Measurements from ENCODE around the gene POLD2.
"Not testable (repeated sequence)": the region's sequence is repeated elsewhere in the genome, so short reads cannot be mapped to it uniquely, and the experiment has no call there.

Gene POLD2

DNA sequence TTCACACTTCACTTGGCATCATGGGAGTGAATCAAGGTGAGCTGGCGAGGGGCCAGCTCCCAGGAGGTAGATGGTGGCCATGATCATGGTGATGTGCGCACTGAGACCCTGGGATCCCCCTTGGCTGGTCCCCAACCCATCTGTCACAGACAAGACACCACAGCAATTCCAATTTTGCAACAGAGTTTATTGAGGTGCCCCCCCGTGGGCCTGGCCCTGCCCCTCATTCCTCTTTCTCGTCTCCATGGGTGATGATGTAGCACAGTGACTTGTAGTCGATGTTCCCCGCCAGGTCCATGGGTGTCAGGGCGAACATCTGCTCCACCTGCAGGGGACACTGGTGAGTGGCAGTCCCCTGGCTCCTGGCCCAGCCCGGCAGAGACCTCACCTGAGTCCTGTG is 15.3 kb upstream of the POLD2 start:
- DNase-seq, result no peak

DNA sequence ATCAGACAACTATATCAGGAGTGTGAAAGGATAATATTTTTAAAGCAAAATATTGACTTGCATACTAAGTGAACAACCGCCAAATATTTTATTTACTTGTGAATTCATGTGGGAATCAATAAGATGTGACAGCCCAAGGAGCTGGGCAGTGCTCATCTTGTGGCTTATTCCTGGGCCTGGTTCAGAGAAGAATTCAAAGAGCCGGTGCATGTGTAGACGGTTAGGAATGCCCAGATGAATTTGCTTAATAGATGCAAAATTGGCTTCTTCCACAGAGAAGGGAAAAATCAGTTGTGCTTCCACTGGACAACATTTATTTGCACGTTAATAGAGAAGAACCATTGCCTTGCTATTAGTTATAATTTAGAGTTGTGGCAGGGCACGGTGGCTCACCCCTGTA is 13.4 kb upstream of the POLD2 start:
- DNase-seq, result no peak

DNA sequence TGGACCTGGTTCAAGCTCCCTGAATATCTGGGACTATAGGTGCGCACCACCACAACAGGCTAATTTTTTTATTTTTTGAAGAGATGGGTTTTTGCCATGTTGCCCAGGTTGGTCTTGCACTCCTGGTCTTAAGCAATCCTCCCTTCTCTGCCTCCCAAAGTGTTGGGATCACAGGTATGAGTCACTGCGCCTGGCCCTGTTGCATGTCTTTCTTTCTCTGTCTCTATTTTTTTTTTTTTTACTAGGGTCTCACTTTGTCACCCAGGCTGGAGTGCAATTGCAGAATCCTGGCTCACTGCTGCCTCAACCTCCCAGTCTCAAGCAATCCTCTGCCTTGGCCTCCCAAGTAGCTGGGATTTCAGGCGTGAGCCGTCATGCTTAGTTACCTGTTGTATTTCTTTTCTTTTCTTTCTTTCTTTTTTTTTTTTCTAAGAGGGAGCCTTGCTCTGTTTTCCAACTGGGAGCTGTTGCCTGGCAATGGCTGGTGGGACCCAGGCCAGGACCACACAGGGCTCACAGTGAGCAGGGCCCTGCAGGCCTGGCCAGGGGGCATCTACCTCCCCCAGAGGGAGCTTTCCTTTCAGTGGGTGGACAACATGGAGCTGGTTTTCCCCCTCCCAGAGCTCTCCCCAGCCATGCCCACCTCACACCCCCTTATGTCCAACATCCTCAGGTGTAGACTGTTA is 11.7 kb upstream of the POLD2 start:
- DNase-seq, result no peak

DNA sequence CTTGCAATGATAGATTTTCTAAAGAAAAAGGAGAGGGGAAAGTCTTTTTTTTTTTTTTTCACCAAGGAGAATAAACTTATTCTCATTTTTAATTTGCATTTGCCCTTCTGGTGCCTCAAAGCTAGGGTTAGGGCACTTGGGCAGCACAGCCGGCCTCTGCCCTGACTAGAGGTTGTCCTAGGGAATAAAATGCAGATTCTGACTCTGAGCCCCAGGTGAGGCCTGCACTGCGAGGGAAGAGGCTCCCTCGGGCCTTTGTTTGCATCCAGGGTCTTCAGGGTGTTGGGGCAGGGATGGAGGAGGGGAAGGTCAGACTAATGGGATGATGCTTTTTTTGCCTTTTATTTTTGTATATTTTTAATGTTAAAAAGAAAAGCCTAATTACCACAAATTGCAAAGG is 9.9 kb upstream of the POLD2 start:
- DNase-seq, result no peak

DNA sequence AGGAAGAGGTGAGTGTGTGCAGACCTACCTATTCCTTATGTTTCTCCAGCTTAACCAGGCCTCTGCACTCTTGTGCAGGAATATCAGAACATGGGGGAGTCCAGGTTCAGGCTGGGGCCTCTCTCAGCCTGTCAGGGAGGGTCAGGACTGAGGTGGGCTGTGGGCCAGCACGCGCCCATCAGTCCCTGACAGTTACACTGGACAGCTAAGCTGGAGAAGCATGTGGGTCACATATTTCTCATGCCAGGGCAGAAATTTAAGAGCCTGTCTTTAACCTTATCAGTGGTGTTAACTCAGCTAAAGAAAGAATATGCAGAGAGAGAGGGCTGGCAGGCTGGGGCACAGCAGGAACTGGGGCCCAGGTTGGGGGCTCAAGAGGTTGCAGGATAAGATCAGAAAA is 8.7 kb upstream of the POLD2 start:
- no peak for DNase-seq

DNA sequence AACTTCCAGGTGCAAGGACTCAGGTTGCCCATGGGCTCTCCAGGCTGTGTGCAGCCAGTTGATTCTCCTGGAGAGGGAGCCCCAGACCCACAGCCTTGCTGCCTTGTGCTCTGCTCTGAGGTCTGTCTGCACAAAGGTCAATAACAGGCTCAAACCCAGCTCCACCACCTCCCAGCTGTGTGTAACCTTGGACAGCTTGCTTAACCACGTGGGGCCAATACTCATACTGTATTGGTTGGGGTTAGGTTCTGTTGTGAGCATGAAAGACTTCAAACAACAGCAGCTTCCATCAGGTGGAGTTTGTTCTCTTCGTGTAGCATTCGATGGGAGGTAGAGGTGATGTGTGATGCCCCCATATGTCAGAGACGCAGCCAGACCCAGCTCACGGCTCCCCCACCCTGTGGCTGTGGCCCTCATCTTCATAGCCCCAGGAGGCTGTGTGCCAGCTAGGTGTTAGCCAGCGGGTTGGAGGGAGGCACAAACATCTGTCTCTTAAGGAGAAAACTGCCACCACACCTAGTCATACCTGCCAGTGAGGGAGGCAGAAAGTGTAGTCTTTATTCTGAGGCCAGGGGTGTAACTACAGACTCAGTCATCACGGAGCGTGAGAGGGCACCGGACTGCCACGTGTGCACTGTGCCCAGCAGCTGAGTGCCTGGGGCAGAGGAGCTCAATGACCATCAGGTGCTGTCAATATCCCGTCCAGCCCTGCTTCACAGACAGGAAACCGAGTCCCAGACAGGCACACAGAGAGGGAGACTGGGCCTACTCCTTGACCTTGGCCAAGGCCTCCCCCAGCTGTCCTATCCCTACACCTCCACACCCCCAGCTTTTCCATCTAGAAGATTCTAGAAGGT is 8.1 kb upstream of the POLD2 start:
- no peak for DNase-seq

DNA sequence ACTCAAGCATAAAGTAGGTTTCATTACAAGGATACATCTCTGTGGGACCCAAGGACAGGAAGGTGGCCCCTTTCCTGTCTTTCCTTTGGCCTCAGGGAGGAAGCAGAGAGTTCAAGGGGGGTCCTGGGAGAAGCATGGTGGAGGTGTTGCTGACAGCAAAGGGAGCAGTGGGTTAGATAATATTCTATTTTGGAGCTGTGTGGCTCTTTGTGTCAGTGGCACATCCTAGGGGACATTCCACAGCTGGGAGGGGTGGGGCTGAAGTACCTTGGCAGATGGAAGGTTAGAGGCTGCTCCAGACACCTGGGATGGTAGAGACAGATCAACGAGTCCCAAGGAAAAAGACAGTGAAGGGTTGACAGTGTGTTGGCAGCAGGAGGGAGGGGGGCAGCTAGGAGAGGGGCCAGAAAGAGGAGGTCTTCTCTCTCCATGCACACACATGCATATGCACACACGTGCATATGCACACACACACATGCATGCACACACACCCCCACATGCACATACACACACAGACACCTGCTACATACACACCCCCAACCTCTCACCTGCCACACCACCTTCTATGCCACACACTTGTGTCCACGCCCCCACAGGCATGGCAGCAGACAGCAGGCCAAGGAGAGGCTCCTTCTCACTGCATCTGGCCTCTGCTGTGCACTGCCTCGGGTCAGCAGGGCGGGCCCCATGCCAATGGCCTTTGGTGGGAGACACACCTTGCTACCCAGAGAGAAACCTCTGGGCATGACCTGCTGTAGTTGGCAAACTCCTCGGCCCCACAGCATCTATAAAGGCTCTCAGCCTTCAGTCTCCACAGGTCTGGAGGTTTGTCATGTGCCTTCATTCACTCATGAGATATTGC is 5.6 kb upstream of the POLD2 start:
- no peak for DNase-seq

DNA sequence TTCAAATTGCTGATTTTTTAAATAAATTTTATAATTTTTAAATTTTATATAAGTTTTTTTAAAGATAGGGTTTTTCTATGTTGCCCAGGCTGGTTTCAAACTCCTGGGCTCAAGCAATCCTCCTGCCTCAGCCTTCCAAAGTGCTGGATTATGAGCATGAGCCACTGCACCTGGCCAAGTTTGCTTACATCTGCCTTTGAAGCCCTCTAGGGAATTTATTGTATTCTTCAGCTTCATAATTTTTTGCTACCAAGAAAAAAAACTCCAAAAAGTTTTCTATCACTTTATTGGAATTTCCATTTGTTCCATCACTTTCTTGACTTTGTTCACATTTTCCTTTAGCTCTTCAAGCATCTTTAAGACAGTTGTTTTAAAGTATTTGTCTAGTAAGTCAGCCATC is 3.8 kb upstream of the POLD2 start:
- DNase-seq, result no peak

DNA sequence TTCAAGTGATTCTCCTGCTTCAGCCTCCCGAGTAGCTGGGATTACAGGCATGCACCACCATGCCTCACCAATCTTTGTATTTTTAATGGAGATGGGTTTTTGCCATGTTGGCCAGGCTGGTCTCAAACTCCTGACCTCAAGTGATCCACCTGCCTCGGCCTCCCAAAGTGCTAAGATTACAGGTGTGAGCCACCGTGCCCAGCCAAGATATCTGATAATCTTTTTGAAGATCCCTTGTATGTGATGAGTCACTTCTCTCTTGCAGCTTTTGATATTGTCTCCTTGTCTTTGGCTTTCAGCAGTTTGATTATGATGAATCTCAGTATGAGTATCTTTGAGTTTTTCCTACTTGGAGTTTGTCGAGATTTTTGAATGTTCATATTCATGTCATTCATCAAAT is 3.2 kb upstream of the POLD2 start:
- DNase-seq, result not testable (repeated sequence)

DNA sequence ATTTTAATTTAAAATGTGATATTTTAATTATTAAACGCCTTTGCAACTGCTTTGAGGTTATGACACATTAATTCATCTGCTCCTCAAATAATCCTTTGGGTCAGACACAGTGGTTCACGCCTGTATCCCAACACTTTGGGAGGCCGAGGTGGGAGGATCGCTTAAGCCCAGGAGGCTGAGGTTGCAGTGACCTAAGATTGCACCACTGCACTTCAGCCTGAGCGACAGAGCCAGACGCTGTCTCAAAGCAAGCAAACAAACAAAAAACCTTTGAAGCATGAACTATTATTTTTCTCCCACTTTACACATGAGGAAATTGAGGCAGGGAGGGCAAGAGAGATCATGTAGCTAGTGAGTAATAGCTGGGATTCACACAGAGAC is 1.5 kb upstream of the POLD2 start:
- DNase-seq, result no peak

DNA sequence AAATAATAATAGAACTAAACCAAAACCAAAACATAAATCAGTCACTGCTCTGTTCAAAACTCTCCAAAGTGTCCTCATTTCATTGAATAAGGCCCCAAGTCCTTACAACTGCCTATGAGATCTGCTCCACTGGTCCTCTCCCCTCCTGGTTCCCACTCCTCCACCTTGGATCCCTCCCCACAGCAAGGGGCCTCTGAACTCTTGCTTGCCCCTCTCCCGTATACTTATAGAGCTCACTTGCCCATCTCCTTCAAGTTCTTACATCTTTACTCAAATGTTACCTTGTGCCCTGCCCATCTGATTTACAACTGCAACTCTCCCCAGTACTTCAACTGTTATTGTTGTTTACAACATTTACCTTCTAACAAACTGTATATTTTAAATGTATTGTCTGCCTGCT is 819 bp downstream of the POLD2 start:
- no peak for DNase-seq

DNA sequence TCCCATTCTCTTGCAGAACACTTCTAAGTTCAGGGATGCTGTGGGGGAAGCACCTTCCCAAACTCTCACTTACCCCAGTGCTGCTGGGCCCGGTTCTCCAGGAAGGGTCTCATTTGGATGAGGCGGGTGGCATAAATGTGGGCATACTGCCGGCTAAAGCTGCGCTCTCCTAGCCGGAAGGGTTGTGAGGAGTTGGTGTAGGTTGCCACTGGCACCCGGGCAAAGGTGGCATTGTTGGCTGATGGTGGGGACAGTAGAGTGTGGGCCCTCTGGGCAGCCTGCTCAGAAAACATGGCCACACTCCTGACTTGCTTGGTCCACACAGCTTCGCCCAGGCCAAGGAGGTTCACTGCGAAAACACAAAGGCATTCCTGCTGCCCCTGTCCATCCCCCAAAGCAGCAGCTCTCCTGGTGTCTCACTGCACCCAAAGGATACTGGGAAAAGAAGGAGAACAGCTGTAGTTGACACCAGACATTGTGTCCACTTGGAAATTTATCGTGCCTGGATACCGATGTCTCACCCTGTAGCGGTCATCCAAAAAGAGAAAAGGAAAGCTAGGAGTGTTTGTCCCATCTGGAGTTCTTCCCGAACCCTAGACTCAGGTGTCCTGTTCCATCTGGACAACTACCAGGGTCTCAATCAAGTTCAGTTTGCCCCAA is 1.5 kb downstream of the POLD2 start:
- DNase-seq, result no peak

DNA sequence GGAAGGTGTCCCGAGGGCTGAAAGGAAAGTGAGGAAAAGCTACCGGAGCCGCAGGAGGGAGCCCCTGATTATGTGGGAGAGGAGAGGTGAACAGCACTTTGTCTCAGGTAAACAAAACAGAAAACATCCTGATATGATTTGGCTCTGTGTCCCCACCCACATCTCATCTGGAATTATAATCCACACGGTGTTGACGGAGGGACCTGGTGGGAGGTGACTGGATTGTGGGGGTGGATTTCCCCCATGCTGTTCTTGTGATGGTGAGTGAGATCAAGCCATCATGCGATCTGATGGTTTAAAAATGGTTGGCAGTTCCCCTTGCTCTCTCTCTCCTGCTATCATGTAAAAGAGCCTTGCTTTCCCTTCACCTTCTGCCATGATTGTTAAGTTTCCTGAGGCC is 3.0 kb downstream of the POLD2 start:
- no peak for DNase-seq

DNA sequence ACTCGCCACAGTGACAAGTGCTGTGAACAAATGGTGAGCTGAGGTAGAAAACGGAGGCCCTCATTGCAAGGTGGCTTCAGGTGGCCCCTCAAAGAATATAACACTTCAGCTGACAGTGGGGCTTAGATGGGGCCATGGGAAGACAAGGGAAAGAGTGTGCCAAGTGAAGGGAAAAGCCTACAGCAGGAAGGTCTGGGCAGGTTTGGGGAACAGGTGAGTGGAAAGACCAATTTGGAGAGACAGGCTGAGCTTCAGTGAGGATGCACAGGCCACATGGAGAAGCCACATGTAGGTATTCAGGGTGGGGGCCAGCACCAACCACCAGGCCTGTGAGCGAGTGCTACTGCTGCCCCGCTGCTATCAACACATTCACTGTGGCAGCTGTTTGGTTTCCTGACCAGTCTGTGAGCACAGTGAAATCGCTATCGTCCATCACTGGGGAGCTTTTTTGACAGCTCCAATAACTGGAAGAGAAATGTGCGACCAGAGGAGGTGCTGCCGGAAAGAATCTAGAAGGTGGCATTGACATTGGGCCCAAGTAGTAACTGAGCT is 3.4 kb downstream of the POLD2 start:
- no peak for DNase-seq

DNA sequence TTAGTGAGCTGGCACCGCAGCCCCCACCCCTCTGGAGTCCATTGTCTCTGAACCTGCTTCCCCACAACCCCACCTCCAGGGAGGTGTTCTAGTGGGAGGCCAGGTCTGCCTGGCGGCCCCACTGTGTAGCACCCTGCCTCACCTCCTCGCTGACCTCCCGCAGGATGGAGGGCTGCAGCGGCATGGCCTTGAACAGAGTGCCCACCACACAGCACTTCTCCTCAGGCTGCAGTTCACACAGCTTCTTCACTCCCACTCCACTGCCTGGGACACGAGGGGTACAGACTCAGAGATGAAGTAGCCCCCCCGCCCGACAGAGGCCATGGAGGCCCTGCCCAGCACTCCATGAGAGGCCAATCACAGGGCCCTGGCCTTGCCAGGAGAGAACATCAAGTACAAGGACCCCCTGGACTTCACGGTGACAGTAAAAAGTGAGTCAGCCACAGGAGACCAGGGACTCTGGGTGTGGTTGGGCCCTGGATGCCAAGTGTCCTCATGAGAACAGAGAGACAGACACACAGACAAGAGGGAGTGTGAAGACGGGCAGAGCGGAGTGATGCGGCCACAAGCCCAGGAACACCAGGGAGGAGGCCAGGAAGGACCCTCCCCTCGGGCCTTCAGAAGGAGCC is 5.4 kb downstream of the POLD2 start:
- no peak for DNase-seq

DNA sequence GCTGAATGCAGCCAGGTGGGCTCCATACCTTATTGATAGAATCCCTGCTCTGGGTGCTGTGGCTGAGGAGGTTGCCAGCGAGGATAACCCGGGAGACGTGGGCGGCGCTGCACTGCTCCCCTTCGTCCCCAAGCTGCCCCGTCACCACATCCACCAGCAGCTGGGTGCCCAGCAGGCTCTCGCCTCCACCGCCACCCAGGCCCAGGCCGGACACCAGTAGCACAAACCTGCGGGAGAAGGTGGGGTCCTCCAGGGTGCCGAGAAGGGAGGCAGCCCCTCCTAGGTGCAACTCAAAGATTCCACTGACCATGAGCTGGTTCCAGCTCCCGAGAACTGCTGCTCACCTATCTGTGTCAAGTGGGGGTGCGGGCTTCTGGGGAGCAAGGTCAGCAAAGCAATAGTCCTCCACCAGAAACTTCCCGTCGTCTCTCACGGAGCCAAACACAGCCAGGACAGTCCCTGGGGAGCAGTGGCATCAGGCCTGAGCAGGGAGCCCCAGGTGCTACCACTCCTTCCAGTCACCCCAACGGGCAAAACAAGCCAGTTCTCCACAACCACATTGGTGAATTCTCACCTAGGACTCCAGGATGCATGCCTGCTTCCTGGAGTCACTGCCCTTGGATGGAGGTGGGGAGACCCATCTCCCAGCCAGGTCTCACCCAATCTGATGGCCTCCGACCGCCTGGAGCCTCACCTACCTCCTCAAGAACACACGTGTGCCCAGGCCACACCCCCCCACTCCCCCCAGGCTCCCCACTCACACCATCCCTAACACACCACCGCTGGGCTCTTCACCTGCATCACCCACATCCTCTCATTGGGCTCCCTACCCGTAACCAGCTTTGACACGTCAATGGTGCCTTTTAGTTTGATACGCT is 6.3 kb downstream of the POLD2 start:
- DNase-seq, result no peak

DNA sequence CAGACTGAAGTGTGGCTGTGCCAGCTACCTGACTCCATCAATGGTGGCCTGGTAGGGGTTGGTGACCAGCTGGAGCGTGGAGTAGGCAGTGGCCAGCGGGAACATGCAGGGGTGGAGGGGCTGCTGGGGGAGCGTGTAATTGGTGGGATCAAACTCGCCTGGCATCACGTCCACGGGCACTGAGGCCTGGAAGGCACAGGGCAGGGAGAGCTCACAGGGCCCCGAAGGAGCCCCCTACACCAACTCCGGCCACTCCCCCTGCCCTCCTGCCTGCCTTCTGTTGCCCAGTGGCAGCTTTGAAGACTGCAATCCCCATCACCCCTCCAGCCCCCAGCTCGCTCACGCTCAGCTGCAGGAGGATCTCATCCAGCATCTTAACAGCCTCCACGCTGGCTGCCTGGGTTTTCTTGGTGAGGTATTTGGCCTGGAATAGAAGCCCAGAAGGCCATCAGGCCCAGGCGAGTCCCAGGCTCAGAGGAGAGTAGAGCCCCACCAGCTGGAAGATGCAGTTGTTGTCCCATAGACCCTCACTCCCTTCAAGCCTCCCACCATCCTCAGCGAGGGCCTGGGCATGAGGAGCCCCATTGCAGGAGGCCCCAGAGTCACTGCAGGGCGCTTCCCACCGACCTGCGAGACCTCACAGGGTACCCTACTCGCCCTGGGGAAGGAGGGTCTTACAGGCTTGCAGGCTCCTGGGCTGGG is 7.1 kb downstream of the POLD2 start:
- DNase-seq, result no peak

DNA sequence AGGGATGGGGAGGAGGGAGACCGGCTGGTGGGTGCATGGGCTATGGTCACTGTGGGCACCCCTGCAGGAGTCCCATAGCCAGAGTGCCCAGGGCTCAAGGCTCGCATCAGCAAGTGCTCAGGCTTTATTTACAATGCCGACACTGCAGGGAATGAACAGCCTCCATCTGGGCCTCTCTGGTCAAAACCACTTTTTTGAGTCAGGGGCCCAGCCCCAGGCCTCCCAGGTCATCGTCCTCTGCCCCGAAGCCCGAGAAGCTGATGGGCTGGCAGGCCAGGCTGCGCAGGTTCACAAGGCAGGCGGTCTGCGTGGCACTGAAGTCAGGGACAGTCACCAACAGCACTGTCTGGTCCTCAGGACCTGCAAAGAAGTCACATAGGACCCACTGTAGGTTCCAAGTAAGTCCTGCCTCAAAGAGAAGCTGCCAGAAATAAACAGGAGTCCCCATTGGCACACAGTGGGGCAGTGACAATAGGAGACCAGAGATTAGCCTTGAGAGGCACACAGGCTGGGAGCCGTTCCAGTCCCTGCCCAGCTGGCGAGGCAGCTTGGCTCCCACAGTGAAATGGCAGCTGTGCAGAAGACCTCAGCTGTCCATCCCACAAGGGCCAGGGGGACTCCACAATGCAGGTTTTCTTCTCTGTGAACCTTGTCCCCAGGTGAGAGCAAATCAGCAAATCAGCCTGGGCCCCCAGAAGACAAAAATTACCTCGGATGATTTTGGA is 8.6 kb downstream of the POLD2 start:
- DNase-seq, result no peak

DNA sequence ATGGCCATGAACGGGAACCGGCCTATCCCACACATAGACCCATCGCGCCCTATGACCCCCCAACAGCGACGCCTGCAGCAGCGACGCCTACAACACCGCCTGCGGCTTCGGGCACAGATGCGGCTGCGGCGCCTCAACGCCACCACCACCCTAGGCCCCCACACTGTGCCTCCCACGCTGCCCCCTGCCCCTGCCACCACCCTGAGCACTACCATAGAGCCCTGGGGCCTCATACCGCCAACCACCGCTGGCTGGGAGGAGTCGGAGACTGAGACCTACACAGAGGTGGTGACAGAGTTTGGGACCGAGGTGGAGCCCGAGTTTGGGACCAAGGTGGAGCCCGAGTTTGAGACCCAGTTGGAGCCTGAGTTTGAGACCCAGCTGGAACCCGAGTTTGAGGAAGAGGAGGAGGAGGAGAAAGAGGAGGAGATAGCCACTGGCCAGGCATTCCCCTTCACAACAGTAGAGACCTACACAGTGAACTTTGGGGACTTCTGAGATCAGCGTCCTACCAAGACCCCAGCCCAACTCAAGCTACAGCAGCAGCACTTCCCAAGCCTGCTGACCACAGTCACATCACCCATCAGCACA is 9.5 kb downstream of the POLD2 start:
- no peak for DNase-seq

Measured in activated CD4-positive, alpha-beta T cell treated with anti-CD3 and anti-CD28 coated beads for 48 hours (primary cell).